GM19025 (cell line): ENCODE results near the gene CEP83.
"Not testable (repeated sequence)": the region's sequence is repeated elsewhere in the genome, so short reads cannot be mapped to it uniquely, and the experiment has no call there.

ENCODE experiments used
- ATAC-seq: cut with Tn5 transposase; IDR thresholded peaks from one replicate; pipeline ENCODE4 v1.9.1; 2021; ENCODE audit warnings: mild to moderate bottlenecking, low read depth, moderate library complexity; ENCODE audit not compliant: unreplicated experiment

CEP83 gene

DNA sequence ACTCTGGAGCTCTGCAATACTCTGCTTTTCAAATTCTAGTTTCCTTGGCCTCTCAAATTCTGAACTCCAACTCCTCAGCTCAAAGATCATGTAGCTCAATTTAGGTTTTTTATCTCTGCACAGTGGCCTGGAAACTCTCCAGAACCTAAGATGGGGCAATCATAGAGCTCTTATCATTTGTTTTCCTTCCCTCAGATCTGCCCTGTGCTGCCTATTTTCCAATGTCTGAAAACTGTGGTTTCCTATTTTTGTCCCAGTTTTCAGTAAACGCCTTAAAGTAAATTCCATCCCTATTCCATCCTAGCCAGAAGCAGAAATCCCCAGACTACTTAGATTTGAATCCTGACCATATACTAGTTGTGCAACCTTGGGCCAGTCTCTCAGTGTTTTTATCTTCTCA lies 73.2 kb downstream of the CEP83 start:
- ATAC-seq = no peak

DNA sequence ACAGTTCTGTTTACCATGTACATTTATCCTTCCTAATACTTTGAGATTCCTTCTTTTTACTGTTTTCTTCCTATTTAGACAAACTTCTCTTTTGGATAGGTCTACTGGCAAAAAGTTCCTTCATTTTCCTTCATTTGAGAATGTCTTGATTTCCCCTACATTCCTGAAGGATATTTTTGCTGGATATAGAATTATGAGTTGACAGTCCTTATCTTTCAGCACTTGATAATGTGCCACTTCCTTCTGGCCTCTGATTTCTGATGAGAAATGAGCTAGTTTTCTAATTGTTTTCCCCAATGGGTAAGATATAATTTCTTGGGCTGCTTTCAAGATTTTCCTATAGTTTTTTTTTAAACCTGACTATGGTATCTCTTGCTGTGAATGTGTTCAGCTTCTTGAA lies 75.6 kb downstream of the CEP83 start:
- no peak for ATAC-seq

- ATAC-seq = no peak
Observed at GRCh38 chr12:94380507-94380906, 79.2 kb downstream of the CEP83 start.

- no peak for ATAC-seq
Observed at GRCh38 chr12:94379479-94380113, 80.1 kb downstream of the CEP83 start.

GRCh38 chr12:94377599-94377998 lies 82.1 kb downstream of the CEP83 start:
- no peak for ATAC-seq

GRCh38 chr12:94374124-94374523 lies 85.5 kb downstream of the CEP83 start:
- no peak for ATAC-seq

DNA sequence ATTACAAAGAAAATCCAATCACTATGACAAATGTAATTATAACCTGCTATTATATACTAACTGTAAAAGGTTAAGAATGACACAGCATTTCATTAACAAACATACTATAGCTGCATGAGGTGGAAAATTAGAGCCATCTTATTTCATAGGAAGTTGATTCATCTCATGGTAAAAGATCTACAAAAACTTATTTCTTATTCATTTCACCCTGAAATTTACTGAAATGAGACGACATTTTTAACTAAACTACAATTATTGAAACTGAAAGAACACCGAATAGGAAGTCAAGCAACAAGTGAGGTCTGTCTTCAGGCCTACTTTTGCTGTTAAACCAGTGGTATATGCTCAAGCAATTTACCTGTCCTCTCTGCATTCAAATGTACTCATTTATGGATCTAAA lies 87.2 kb downstream of the CEP83 start:
- no peak for ATAC-seq

DNA sequence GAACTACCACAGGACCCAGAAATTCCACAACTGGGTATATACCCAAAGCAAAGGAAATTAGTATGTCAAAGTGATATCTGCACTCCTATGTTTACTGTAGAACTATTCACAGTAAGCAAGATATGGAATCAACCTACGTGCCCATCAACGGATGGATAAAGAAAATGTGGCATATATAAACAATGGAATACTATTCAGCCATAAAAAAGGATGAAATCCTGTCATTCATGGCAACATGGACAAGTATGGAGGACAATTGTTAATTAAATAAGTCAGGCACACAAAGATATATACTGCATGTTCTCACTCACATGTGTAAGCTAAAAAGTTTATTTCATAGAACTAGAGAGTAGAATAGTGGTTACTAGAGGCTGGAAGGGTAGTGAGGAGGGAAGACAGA lies 97.0 kb downstream of the CEP83 start:
- ATAC-seq = no peak

DNA sequence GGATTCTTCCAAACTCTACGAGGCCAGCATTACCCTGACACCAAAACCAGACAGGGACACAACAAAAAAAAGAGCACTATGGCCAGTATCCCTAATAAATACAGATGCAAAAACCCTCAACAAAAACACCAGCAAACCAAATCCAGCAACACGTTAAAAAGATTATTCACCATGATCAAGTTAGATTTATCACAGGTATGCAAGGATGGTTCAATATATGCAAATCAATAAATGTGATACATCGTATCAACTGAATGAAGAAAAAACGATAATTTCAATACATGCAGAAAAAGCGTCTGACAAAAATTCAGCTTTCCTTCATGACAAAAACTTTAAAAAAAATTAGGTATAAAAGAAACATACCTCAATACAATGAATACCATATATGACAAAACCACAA lies 99.9 kb downstream of the CEP83 start:
- ATAC-seq = no peak

GRCh38 chr12:94353130-94353529 lies 106.5 kb downstream of the CEP83 start:
- ATAC-seq = no peak

DNA sequence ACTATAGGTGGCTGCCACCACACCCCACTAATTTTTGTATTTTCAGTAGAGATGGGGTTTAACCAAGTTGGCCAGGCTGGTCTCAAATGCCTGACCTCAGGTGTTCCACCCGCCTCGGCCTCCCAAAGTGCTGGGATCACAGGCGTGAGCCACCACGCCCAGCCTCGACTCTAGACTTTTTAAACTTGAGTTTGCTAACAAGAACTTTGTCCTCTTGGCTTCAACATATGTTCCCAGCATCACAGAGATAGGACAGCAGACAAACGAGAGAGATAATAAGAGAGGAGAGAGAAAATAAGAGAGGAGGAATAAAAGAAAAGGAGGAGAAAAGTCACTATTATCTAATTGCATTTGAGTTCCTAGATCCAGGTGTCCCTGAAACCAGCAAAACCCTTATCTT lies 119.1 kb downstream of the CEP83 start:
- no peak for ATAC-seq

DNA sequence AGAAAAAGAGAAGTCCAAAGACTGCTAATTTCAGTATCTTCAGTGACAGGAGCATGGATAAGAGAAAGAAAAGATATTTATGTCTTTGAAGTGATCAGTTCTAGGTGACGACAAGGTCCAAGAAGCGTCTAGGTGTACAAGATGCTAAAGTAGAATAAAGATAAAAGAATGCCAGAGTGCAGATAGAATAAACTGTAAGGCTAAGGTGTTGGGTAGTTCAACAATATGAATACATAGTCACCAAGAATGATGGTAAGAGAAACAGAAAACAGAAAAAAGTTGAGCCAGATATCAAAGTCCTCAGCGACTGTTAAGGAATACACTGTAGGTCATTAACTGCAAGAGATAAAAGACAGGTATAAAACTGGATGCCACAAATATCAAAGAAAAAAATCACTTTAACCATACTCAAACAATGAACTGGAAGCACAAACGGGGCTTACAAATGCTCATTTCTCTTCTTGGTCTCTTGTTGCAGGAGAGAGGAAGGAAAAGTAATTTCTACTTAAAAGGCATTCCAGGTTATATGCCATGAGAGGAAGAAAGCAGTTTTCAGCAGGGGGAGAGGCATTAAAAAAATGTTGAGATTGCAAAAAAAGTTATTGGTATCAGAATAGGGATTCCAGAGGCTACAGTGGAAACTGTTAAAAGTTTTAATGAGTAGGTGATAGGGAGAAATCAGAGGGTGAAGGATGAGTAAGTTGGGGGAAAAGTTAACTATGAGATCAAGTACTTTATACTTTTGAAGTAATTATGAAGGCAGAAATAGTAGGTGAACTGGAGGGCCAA lies 121.5 kb downstream of the CEP83 start:
- ATAC-seq = no peak

DNA sequence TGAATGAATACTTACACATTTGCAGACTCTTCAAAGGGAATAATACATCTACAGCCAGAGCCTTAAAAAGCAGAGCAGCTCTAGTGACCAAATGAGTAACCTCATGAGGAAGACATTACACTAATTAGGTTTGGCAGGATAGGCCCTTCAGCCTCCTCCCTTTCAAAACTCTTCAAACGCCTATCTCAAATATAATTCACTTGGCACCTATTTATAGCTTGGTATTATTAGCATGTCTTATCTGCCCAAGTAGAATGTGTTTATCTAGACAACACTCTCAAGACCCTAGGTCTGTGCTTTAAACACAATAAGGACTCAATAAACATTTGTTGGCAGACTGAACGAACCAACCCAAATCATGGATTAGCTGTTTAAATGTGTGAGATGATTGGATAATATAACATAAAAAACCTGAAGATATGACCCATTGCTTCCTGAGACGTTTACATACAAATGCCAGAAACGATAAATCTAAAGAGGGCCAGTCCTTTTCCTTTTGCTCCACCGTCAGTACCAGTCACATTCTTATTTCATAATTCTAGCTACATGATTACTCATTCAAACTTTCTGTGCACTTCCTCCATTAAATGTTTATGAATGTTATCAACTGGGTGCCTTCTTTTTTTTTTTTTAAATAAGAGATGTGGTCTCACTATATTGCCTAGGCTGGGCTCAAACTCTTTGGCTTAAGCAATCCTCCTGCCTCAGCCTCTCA lies 123.3 kb downstream of the CEP83 start:
- no peak for ATAC-seq

GRCh38 chr12:94333396-94333795 lies 126.3 kb downstream of the CEP83 start:
- ATAC-seq = no peak

- no peak for ATAC-seq
Observed at GRCh38 chr12:94329366-94329765, 130.3 kb downstream of the CEP83 start.

- ATAC-seq = no peak
Observed at GRCh38 chr12:94327809-94328208, 131.9 kb downstream of the CEP83 start.

- no peak for ATAC-seq
Observed at GRCh38 chr12:94326727-94327126, 132.9 kb downstream of the CEP83 start.

DNA sequence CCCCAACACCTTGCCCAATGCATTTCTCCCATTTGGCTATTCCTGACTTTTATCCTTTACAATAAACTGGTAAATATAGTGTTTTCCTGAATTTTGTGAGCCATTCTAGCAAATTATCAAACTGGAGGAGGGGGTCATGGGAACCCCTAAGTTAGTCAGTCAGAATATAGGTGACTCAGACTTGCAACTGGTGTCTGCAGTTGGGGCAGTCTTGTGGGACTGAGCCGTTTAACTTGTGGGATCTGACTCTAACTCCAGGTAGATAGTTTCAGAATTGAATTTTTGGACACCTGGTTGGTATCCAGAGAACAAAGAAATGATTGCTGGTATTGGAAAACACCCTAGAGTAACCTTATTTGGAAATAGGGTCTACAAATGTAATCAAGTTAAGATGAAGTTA lies 133.4 kb downstream of the CEP83 start:
- no peak for ATAC-seq

DNA sequence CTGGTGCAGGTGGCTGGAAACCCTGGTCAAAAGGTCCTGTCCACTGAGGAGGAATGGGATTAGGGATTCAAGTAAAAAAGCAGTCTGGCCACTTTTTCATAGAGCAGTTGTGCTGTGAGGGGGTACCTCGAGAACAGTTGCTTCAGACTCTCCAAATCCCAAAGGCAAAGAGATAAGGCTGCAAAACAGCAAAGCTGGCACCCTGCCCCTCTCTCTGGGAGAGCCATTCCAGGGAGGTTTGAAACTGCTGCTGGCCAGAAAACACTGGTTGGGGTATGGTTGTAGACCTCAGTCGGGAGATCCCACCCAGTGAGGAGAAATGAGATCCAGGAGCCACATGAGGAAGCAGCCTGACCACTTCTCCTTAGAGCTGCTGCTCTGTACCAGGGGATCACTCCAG lies 137.3 kb downstream of the CEP83 start:
- ATAC-seq = no peak

DNA sequence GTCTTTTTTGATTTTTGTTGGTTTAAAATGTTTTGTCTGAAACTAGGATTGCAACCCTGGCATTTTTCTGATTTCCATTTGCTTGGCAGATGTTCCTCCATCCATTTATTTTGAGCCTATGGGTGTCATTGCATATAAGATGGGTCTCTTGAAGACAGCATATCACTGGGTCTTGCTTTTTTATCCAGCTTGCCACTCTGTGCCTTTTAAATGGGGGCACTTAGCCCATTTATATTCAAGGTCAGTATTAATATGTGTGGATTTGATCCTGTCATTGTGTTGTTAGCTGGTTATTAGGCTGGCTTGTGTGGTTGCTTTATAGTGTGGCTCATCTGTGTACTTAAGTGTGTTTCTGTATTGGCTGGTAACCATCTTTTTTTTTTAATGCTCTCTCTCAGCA lies 139.6 kb downstream of the CEP83 start:
- ATAC-seq = no peak

- no peak for ATAC-seq
Observed at GRCh38 chr12:94318181-94318580, 141.5 kb downstream of the CEP83 start.

DNA sequence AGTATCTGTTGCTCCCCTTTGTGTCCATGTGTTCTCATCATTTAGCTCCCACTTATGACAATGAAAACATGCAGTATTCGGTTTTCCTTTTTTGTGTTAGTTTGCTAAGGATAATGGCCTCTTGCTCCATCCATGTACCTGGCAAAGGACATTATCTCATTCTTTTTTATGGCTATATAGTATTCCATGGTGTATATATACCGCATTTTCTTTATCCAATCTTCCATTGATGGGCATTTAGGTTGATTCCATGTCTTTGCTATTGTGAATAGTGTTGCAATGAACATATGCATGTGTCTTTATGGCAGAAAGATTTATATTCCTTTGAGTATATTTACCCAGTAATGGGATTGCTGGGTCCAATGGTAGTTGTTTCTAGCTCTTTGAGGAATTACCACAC lies 143.1 kb downstream of the CEP83 start:
- not testable (repeated sequence) for ATAC-seq
